IPS DF 6.9 (cell line): ENCODE results near the gene GRIN1.

ENCODE experiments used
- DNase-seq: peaks from one replicate; pipeline ENCODE4 v3.0.0-alpha.2; 2013; ENCODE audit warnings: low read depth, low spot score
- H3K27ac ChIP-seq: one replicate; pipeline ENCODE4 v1.5.1; 2013; ENCODE audit warnings: low read length, control low read depth
- H3K27me3 ChIP-seq: 2 replicates; pipeline ENCODE4 v1.6.1; 2013; ENCODE audit warnings: mild to moderate bottlenecking, low read length; ENCODE audit not compliant: control insufficient read depth, insufficient read depth
- H3K36me3 ChIP-seq: 2 replicates; pipeline ENCODE4 v1.6.1; 2013; ENCODE audit warnings: low read length; ENCODE audit not compliant: control insufficient read depth, insufficient read depth
- H3K4me1 ChIP-seq: 2 replicates; pipeline ENCODE4 v1.6.1; 2013; ENCODE audit warnings: low read length; ENCODE audit not compliant: control insufficient read depth, insufficient read depth
- H3K4me3 ChIP-seq: 2 replicates; pipeline ENCODE4 v1.5.1; 2013; ENCODE audit warnings: mild to moderate bottlenecking, low read length
- H3K9me3 ChIP-seq: 2 replicates; pipeline ENCODE4 v1.6.1; 2013; ENCODE audit warnings: low read length, inconsistent platforms; ENCODE audit not compliant: control insufficient read depth, insufficient read depth
- WGBS: extraction: QIAGEN DNeasy Blood & Tissue Kit; methylation state at CpG from one replicate; pipeline ENCODE4 v1.1.7; 2013; ENCODE audit warnings: mixed read lengths, missing lambda C conversion rate; ENCODE audit not compliant: insufficient read length, insufficient coverage; 5-methylcytosine and 5-hydroxymethylcytosine counted together

GRIN1 gene

GRCh38 chr9:137198902-137199283 lies 59.9 kb downstream of the GRIN1 start:
- H3K27ac ChIP-seq = no peak overlapping the region
- H3K36me3 ChIP-seq = peaks cover 3% of the 10 kb centered on the region; the same call in 1 of the 2 replicates
- H3K9me3 ChIP-seq = no peaks in the 10 kb centered on the region
- DNase-seq = no peak
- no peaks in the 10 kb centered on the region for H3K27me3 ChIP-seq
- no peak overlapping the region for H3K4me3 ChIP-seq
- no CpG with 5 or more reads among the region's 11 CpGs for WGBS
- H3K4me1 ChIP-seq = peaks cover 10% of the 10 kb centered on the region

- H3K9me3 ChIP-seq = no peaks in the 10 kb centered on the region
- H3K4me3 ChIP-seq = peak overlapping the region; percentile 42; the same call in 1 of the 2 replicates
- H3K4me1 ChIP-seq = peaks cover 9% of the 10 kb centered on the region
- WGBS = no CpG with 5 or more reads among the region's 51 CpGs
- H3K27me3 ChIP-seq = no peaks in the 10 kb centered on the region
- no peak overlapping the region for H3K27ac ChIP-seq
- no peak for DNase-seq
- H3K36me3 ChIP-seq = peaks cover 3% of the 10 kb centered on the region; the same call in 1 of the 2 replicates
Measured at GRCh38 chr9:137199411-137200121, 60.6 kb downstream of the GRIN1 start.

GRCh38 chr9:137200311-137201204 lies 61.6 kb downstream of the GRIN1 start, which contains the start of gene TPRN:
TPRN (minus strand) TSS chr9:137200741; CDS start chr9:137200711, 30 bp downstream.
- no peaks in the 10 kb centered on the region for H3K9me3 ChIP-seq
- peaks cover 8% of the 10 kb centered on the region for H3K4me1 ChIP-seq
- WGBS = no CpG with 5 or more reads among the region's 118 CpGs
- H3K27me3 ChIP-seq = no peaks in the 10 kb centered on the region
- no peak within 1 kb of the TSS for H3K27ac ChIP-seq
- peaks cover 3% of the 10 kb centered on the region; the same call in 1 of the 2 replicates for H3K36me3 ChIP-seq
- peak within 1 kb of the TSS; percentile 66; the same call in 1 of the 2 replicates for H3K4me3 ChIP-seq
- peak; percentile 94 for DNase-seq

- WGBS = no CpG with 5 or more reads among the region's 23 CpGs
- Histone ChIP-seq H3K27me3 (no peaks in the 10 kb centered on the region), H3K4me3 (peak overlapping the region; percentile 39; the same call in 1 of the 2 replicates), H3K4me1 (peaks cover 10% of the 10 kb centered on the region), H3K27ac (no peak overlapping the region), H3K9me3 (no peaks in the 10 kb centered on the region), H3K36me3 (peaks cover 3% of the 10 kb centered on the region; the same call in 1 of the 2 replicates)
- no peak for DNase-seq
Measured at GRCh38 chr9:137201205-137201868, 62.4 kb downstream of the GRIN1 start.

DNA sequence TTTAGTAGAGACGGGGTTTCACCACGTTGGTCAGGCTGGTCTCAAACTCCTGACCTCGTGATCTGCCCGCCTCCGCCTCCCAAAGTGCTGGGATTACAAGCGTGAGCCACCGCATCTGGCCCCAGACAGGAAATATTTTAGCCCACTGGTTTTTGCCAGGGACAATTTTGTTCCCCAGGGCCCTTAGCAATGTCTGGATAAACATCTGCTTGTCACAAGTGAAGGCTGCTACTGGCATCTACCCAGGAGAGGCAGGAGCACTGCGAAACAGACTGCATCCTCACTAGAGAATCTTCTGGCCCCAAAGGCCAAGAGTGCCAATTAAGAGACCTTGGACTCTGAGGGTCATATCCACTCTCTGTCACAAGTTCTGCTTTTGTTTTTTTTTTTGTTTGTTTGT lies 64.0 kb downstream of the GRIN1 start:
- DNase-seq = no peak
- WGBS = no CpG with 5 or more reads among the region's 8 CpGs
- Histone ChIP-seq H3K4me3 (no peak overlapping the region), H3K36me3 (0 out of 2 replicates have a peak, but pooled peaks cover 3% of the 10 kb centered on the region), H3K4me1 (peaks cover 10% of the 10 kb centered on the region), H3K9me3 (no peaks in the 10 kb centered on the region), H3K27me3 (no peaks in the 10 kb centered on the region), H3K27ac (no peak overlapping the region)

GRCh38 chr9:137204731-137205125 lies 65.8 kb downstream of the GRIN1 start:
- Histone ChIP-seq H3K36me3 (0 out of 2 replicates have a peak, but pooled peaks cover 3% of the 10 kb centered on the region), H3K27me3 (no peaks in the 10 kb centered on the region), H3K27ac (no peak overlapping the region), H3K4me3 (peak overlapping the region; percentile 78), H3K4me1 (peaks cover 4% of the 10 kb centered on the region; the same call in 1 of the 2 replicates), H3K9me3 (no peaks in the 10 kb centered on the region)
- no CpG with 5 or more reads among the region's 21 CpGs for WGBS
- DNase-seq = no peak

GRCh38 chr9:137205126-137206069 lies 66.4 kb downstream of the GRIN1 start, which contains the start of the genes NDOR1 and TMEM203:
NDOR1 (plus strand) TSS chr9:137205700; CDS start chr9:137205778, 78 bp downstream.
TMEM203 (minus strand) TSS chr9:137205648; CDS start chr9:137205414, 234 bp downstream.
- DNase-seq = no peak
- WGBS = no CpG with 5 or more reads among the region's 98 CpGs
- Histone ChIP-seq H3K4me3 (peak within 1 kb of the TSS; percentile 78), H3K27me3 (no peaks in the 10 kb centered on the region), H3K27ac (no peak within 1 kb of the TSS), H3K9me3 (no peaks in the 10 kb centered on the region), H3K4me1 (peaks cover 4% of the 10 kb centered on the region; the same call in 1 of the 2 replicates), H3K36me3 (0 out of 2 replicates have a peak, but pooled peaks cover 3% of the 10 kb centered on the region)

DNA sequence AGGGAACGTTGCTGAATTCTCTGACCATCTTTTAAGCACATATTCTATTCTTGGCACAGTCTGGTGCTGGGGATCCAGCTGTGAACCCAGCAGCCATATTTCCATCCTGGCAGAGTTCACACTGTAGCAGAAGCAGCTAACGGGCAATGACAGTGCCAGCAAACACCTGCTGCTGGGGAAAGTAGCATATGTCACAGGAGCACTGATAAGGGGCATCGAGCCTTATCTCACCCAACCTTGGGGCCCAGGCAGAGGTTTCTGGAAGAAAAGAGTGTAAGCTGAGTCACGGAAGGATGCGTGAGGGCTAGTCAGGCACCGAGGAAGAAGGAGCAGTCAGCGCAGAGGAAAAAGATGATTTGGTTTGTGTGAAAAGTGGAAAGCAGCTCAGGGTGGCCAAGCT lies 67.6 kb downstream of the GRIN1 start:
- DNase-seq = no peak
- no CpG with 5 or more reads among the region's 7 CpGs for WGBS
- peaks cover 2% of the 10 kb centered on the region; the same call in 1 of the 2 replicates for H3K4me1 ChIP-seq
- H3K4me3 ChIP-seq = no peak overlapping the region
- H3K27ac ChIP-seq = no peak overlapping the region
- 0 out of 2 replicates have a peak, but pooled peaks cover 3% of the 10 kb centered on the region for H3K36me3 ChIP-seq
- H3K27me3 ChIP-seq = no peaks in the 10 kb centered on the region
- H3K9me3 ChIP-seq = no peaks in the 10 kb centered on the region

GRCh38 chr9:137211532-137211931 lies 72.6 kb downstream of the GRIN1 start:
- no CpG with 5 or more reads among the region's 13 CpGs for WGBS
- Histone ChIP-seq H3K27me3 (no peaks in the 10 kb centered on the region), H3K4me1 (no peaks in the 10 kb centered on the region), H3K4me3 (no peak overlapping the region), H3K36me3 (peaks cover 14% of the 10 kb centered on the region), H3K27ac (no peak overlapping the region), H3K9me3 (no peaks in the 10 kb centered on the region)
- no peak for DNase-seq
